HEK293T (cell line): ENCODE data around the gene NOL4L.

Source experiments
- CTCF ChIA-PET: fragments of 350-600 bp; formaldehyde crosslinking; extraction: SDS; loops from one replicate; lab custom pipeline; 2021; ENCODE audit warnings: antibody characterized with exemption, inconsistent platforms; lab: Yijun Ruan, JAX
- POLR2A ChIA-PET: fragments of 350-600 bp; formaldehyde crosslinking; extraction: SDS; loops from one replicate; lab custom pipeline; 2020; ENCODE audit warnings: antibody characterized with exemption, inconsistent platforms; lab: Yijun Ruan, JAX
- DNase-seq: peaks from one replicate; pipeline ENCODE4 v3.0.0; 2012; ENCODE audit warnings: mixed read lengths; ENCODE audit errors: extremely low spot score
- ARNT ChIP-seq: fragments of 450-650 bp; IDR thresholded peaks from 2 replicates; pipeline ENCODE4 v1.6.1; 2017; ENCODE audit warnings: mild to moderate bottlenecking
- BHLHE40 ChIP-seq: fragments of 450-650 bp; IDR thresholded peaks from 2 replicates; pipeline ENCODE4 v1.6.1; 2016; ENCODE audit warnings: mild to moderate bottlenecking, moderate library complexity, borderline replicate concordance
- CTBP1 ChIP-seq: fragments of 450-650 bp; IDR thresholded peaks from 2 replicates; pipeline ENCODE4 v1.6.1; 2016; ENCODE audit warnings: borderline replicate concordance
- ELF4 ChIP-seq: fragments of 450-650 bp; IDR thresholded peaks from 2 replicates; pipeline ENCODE4 v1.6.1; 2017; ENCODE audit warnings: antibody characterized with exemption
- FOXA1 ChIP-seq: fragments of 450-650 bp; IDR thresholded peaks from 2 replicates; pipeline ENCODE4 v1.6.1; 2016; ENCODE audit warnings: mild to moderate bottlenecking
- FOXK2 ChIP-seq: fragments of 450-650 bp; IDR thresholded peaks from 2 replicates; pipeline ENCODE4 v1.6.1; 2016; ENCODE audit warnings: mild to moderate bottlenecking
- FOXM1 ChIP-seq: fragments of 450-650 bp; IDR thresholded peaks from 2 replicates; pipeline ENCODE4 v1.6.1; 2017; ENCODE audit warnings: mild to moderate bottlenecking, borderline replicate concordance
- HDGF ChIP-seq: fragments of 450-650 bp; IDR thresholded peaks from 2 replicates; pipeline ENCODE4 v1.6.1; 2017; ENCODE audit warnings: antibody characterized with exemption, borderline replicate concordance
- L3MBTL2 ChIP-seq: fragments of 450-650 bp; conservative IDR thresholded peaks from 2 replicates; pipeline ENCODE4 v1.6.1; 2016; ENCODE audit warnings: mild to moderate bottlenecking
- LEF1 ChIP-seq: fragments of 450-650 bp; IDR thresholded peaks from 2 replicates; pipeline ENCODE4 v1.6.1; 2017; ENCODE audit warnings: mild to moderate bottlenecking, borderline replicate concordance
- NFRKB ChIP-seq: fragments of 450-650 bp; IDR thresholded peaks from 2 replicates; pipeline ENCODE4 v1.6.1; 2016; ENCODE audit warnings: mild to moderate bottlenecking, moderate library complexity
- SP1 ChIP-seq: fragments of 450-650 bp; IDR thresholded peaks from 2 replicates; pipeline ENCODE4 v1.6.1; 2017
- SUZ12 ChIP-seq: fragments of 450-650 bp; IDR thresholded peaks from 2 replicates; pipeline ENCODE4 v1.6.1; 2016; ENCODE audit warnings: mild to moderate bottlenecking
- TARDBP ChIP-seq: fragments of 450-650 bp; IDR thresholded peaks from 2 replicates; pipeline ENCODE4 v1.6.1; 2016
- ZNF384 ChIP-seq: fragments of 450-650 bp; IDR thresholded peaks from 2 replicates; pipeline ENCODE4 v1.6.1; 2016
- TF ChIP-seq, protein P1 (sequence below): fragments of 450-650 bp; IDR thresholded peaks from 2 replicates; pipeline ENCODE4 v1.6.1; 2016

NOL4L gene

DNA sequence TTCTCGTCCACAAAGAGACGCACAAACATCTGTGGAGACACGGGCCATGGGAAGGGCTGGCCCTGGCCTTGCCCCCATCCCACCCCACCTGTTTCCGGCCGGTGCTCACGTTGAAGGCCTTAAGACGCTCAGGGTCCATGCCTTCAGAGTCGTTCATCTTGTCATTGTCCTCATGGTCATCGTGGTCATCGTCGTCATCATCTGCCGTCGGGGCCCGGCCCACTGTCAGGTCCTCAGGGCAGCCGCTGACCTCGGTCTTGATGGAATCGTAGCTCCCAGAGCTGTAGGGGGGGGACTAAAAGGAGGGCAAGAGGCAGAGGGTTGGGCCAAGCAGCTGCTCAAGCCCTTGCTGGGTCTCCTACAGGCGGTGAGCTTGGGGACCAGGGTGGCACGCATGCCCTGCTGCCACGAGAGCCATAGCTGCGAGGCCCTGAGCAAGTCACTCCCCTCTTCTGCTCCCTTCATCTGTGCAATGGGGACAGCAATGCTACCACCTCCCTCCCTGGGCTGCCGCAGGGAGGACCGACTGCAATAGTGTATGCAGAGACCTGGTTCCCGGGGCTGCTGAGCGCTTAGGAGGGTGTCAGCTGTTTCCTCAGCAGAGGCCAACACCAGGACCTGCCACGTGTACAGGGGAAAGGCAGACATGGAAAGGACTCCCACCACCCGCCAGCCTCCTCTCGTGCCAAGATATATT lies 131.5 kb downstream of the NOL4L start:
- DNase-seq = no peak
- CTCF ChIA-PET = no interaction called here
- POLR2A ChIA-PET = no interaction called here
- TF ChIP-seq L3MBTL2 (no peak), ARNT (no peak), FOXA1 (no peak), NFRKB (no peak), SUZ12 (no peak), ELF4 (no peak), BHLHE40 (no peak), SP1 (no peak), HDGF (no peak), CTBP1 (no peak), TARDBP (no peak), ZNF384 (no peak), FOXK2 (no peak), LEF1 (no peak), FOXM1 (no peak)
- TF ChIP-seq, protein P1, sequence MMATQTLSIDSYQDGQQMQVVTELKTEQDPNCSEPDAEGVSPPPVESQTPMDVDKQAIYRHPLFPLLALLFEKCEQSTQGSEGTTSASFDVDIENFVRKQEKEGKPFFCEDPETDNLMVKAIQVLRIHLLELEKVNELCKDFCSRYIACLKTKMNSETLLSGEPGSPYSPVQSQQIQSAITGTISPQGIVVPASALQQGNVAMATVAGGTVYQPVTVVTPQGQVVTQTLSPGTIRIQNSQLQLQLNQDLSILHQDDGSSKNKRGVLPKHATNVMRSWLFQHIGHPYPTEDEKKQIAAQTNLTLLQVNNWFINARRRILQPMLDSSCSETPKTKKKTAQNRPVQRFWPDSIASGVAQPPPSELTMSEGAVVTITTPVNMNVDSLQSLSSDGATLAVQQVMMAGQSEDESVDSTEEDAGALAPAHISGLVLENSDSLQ = no peak

DNA sequence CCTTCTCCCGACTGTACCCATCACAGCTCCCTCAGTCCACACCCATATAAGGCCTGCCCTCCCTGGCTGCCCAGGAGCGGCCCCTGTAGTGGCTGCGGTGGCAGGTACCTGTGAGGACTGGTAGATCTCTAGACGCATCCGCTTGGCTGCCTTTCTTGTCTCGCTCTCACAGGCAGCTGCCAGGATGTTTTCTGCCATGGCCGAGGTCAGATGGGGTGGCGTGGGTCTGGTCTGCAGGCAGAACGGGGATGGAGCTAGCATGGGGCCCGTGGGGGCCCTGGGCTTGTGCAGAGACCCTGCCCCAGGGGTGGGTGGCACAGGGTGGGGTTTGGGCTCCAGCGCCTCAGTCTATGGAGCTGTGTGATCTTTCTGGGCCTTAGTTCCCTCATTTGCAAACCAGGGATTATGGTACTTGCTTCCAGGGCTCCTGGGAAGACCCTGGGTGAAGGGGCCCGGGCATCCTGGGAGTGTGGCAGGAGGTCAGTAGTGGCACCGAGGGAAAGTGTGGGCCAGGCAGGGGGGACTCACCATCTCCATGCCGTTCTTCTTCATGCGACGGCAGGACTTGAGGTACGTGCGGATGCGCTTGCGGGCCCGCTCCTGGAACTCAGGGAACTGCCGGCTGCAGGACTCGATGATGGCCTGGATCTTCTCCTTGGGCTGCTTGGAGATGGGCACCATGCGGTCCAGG lies 132.2 kb downstream of the NOL4L start:
- no peak for DNase-seq
- CTCF ChIA-PET = no interaction called here
- POLR2A ChIA-PET = no interaction called here
- TF ChIP-seq CTBP1 = no peak
- TF ChIP-seq TARDBP = no peak
- no peak for TF ChIP-seq LEF1
- TF ChIP-seq FOXK2 = no peak
- TF ChIP-seq ELF4 = no peak

DNA sequence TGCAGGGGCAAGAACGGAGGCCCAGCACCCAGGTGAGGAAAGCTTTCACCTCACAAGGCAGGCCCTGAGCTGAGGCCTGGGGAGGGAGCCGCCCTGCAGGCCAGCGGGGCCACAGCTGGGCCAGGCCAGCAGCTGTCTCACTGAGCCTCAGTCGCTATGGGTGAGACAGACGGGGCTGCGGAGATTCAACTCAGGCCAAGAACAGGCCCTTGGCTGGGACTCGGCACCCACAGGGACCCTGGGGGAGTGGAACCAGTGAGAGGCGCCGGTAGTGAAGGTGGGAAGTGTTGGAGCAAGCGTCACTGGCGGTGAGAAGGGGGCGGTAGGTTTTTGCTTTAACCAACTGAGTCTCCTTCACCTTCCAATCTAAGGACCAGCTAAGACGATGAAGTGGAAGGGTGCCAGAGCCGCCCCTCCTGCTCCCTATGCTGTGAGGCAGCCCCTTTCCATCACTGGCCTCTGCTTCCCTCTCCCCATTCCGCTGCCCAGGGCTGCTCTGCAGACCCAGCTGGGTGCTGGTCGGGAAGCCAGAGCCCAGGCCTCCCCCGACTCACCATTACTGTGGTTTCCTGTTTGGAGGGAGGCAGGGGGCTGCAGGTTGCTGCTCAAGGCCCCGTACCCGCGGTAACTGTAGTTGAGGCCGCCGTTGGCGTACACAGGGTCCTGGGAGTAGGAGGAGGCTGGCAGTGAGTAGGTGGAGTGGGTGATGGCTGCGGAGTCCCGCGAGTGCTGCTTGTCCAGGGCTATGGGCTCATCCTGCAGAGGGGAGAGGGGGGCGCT lies 133.3 kb downstream of the NOL4L start:
- ChIA-PET CTCF (no interaction called here), POLR2A (no interaction called here)
- DNase-seq = no peak
- TF ChIP-seq FOXA1 (no peak), ELF4 (no peak), LEF1 (no peak), CTBP1 (no peak), SUZ12 (no peak), TARDBP (no peak), ARNT (no peak), L3MBTL2 (no peak), HDGF (no peak)

DNA sequence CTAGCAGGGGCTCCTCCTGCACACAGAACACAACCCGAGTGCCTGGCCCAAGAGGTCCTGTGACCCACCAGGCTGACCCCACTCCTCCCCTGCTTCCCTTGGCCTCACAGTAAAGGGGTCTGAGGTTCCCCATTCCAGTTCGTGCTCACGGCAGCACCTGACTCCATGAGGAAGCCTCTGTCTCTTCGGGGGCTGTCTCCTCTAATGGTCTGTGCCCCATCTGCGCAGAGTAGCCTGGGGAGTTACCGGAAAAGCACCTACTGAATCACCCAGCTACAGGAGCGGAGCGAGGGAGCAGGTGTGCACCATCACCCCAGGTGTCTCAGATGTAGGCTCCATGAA lies 133.8 kb downstream of the NOL4L start:
- DNase-seq = no peak
- TF ChIP-seq NFRKB = no peak
- CTCF ChIA-PET = no interaction called here
- POLR2A ChIA-PET = no interaction called here

DNA sequence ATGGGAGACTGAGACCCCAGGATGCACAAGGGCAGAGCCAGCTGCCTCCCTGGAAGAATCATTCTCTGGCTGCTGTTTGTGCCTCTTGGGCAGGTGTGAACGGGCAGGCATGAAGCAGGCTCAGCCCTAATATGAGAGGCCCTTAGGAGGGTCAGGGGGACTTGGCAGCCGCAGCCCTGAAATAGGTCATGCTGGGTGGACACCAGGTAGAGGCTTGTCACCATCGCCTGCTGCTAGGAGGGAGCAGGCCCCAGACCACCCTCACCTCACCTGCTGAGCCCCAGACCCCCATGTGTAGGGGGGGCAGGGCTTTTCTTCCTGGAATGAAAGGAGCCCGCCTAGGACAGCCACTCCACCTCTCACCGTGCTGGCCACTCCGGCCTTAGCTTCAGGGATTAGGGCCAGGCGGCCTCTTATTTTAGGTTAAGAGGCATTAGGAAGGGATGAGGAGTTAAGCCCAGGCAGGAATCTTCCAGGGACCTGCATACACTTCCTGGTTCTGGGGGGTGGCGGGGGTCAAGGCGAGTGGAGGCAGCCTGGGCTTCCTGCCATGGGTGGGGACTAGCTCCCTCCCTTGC lies 134.6 kb downstream of the NOL4L start:
- TF ChIP-seq ZNF384 = no peak
- TF ChIP-seq, protein P1 = no peak
- TF ChIP-seq CTBP1 = no peak
- no peak for TF ChIP-seq FOXM1
- no peak for TF ChIP-seq SUZ12
- no peak for TF ChIP-seq BHLHE40
- no peak for TF ChIP-seq FOXK2
- no peak for TF ChIP-seq TARDBP
- TF ChIP-seq SP1 = no peak
- TF ChIP-seq ELF4 = no peak
- no peak for TF ChIP-seq NFRKB
- no peak for TF ChIP-seq FOXA1
- TF ChIP-seq ARNT = no peak
- no peak for TF ChIP-seq LEF1
- no peak for TF ChIP-seq HDGF
- no peak for TF ChIP-seq L3MBTL2
- DNase-seq = no peak
- CTCF ChIA-PET = no interaction called here
- POLR2A ChIA-PET = no interaction called here

DNA sequence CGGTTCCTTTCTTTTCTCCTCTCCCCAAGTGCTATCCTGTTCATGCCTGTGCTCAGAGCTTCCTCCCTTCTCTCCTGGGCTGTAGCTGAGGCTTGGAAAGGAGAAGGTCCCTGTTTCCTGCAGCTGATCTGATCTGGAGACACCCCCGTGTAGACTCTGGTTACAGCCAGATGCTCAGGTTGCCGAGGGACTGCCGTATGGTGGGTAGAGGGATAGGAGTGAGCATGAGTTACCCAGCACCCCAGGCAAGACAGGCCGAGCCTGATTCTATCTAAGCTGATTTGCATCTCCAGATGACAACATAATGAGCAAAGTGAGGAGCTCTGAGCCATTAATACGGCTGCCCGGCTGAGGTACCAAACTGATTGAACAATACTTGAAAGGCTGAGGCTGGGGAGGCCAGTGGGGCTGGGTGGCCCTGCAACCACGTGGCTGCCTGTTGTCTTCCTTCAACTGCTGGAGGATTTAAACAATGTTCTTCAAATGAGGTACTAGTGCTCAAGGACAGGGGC lies 135.2 kb downstream of the NOL4L start:
- POLR2A ChIA-PET = no interaction called here
- no peak for TF ChIP-seq NFRKB
- no peak for TF ChIP-seq SP1
- no peak for TF ChIP-seq FOXK2
- no peak for TF ChIP-seq HDGF
- no peak for TF ChIP-seq L3MBTL2
- TF ChIP-seq, protein P1 = no peak
- TF ChIP-seq ZNF384 = no peak
- TF ChIP-seq BHLHE40 = no peak
- TF ChIP-seq ARNT = no peak
- no peak for TF ChIP-seq SUZ12
- TF ChIP-seq LEF1 = no peak
- TF ChIP-seq FOXM1 = no peak
- no peak for TF ChIP-seq ELF4
- no peak for DNase-seq
- CTCF ChIA-PET = no interaction called here
